ENCODE results near the gene IL34.

DNA sequence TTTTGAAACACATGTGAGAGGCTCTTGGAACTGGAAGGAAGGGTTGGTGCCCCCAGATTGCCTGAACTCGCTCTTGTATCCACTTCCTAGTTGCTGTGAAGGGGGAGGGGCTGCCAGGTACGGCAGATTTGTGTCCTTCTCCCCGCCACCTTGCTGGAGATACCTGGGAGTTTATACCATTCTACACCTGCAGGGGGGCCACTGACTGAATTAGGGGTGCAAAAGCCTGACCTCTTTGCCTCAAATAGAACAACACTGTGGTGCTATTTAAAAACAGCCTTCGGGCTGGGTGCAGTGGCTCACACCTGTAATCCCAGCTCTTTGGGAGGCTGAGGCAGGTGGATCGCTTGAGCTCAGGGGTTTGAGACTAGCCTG is 35.1 kb upstream of the IL34 start:
- no peak for TF ChIP-seq CTCF (IDR thresholded peaks at IDR 0.05)
- TF ChIP-seq FOXJ3 (CRISPR knock-in tag; IDR thresholded peaks at IDR 0.05), result no peak
- no peak for TF ChIP-seq POLR2AphosphoS5 (IDR thresholded peaks at IDR 0.05; ENCODE audit: low read depth, low read length)
- no peak for TF ChIP-seq TAF1 (IDR thresholded peaks at IDR 0.05; ENCODE audit: borderline replicate concordance, low read depth, low read length)
- TF ChIP-seq REST (IDR thresholded peaks at IDR 0.05; ENCODE audit: low read depth, low read length), result no peak
- TF ChIP-seq EZH2phosphoT487 (IDR thresholded peaks at IDR 0.05; ENCODE audit: borderline replicate concordance, low read depth), result no peak
- TF ChIP-seq GABPA (IDR thresholded peaks at IDR 0.05; ENCODE audit: low read depth), result no peak
- TF ChIP-seq MAX (IDR thresholded peaks at IDR 0.05; ENCODE audit: low read depth), result no peak

All from SK-N-SH (cell line).